Activated CD8-positive, alpha-beta T cell treated with anti-CD3 and anti-CD28 coated beads for 36 hours (primary cell): ENCODE measurements around the gene YBX2. TPM values are rescaled to one million over a fixed set of nuclear protein-coding genes. Genes with fewer than 3 reads are reported as not detected.
A peak's percentile ranks its signal among the peaks of the same experiment; 100 is the strongest.

Source experiments
- ATAC-seq: fragments of 200-7000 bp; cut with Tn5 transposase; one replicate; pipeline ENCODE4 v1.10.0; 2021; ENCODE audit warnings: mild to moderate bottlenecking, moderate library complexity
- CTCF ChIA-PET: fragments of 350-600 bp; sonication (Branson Sonifier 250); formaldehyde crosslinking; loops from one replicate; lab custom pipeline; 2021; ENCODE audit warnings: antibody characterized with exemption; lab: Charles Lee
- POLR2A ChIA-PET: fragments of 350-600 bp; sonication (Branson Sonifier 250); formaldehyde crosslinking; loops from one replicate; lab custom pipeline; 2021; ENCODE audit warnings: antibody characterized with exemption; lab: Charles Lee
- DNase-seq: peaks from one replicate; pipeline ENCODE4 v3.0.0-alpha.2; 2020
- H3K27ac Mint-ChIP-seq: one replicate; pipeline ENCODE4 v1.8.0; 2021; ENCODE audit warnings: mild to moderate bottlenecking, mixed read lengths
- H3K27me3 Mint-ChIP-seq: one replicate; pipeline ENCODE4 v1.8.0; 2021; ENCODE audit warnings: mixed read lengths
- H3K36me3 Mint-ChIP-seq: one replicate; pipeline ENCODE4 v1.8.0; 2021; ENCODE audit warnings: low read depth, mixed read lengths
- H3K4me1 Mint-ChIP-seq: one replicate; pipeline ENCODE4 v1.8.0; 2021; ENCODE audit warnings: low read depth, mixed read lengths
- H3K4me3 Mint-ChIP-seq: one replicate; pipeline ENCODE4 v1.8.0; 2021; ENCODE audit warnings: mild to moderate bottlenecking, moderate library complexity, mixed read lengths
- H3K9me3 Mint-ChIP-seq: one replicate; pipeline ENCODE4 v1.8.0; 2021; ENCODE audit warnings: mixed read lengths
- intact Hi-C: fragments of 100-400 bp; cut with micrococcal nuclease; formaldehyde crosslinking; loops from one replicate; pipeline ENCODE4 v1.10.0; 2022
- total RNA-seq, 2 experiments: library from RNA; stranded (reverse); gene quantifications; one replicate each; pipeline ENCODE4 v1.2.3, GENCODE V29; 2021
- TF ChIP-seq, protein P1 (sequence below): fragments of 200-600 bp; IDR thresholded peaks from one replicate; pipeline ENCODE4 v1.8.0; 2022; ENCODE audit warnings: antibody characterized with exemption, mild to moderate bottlenecking

YBX2 gene
- total RNA-seq, 2 experiments from 2014 or later = 0.56 to 0.83 TPM

DNA sequence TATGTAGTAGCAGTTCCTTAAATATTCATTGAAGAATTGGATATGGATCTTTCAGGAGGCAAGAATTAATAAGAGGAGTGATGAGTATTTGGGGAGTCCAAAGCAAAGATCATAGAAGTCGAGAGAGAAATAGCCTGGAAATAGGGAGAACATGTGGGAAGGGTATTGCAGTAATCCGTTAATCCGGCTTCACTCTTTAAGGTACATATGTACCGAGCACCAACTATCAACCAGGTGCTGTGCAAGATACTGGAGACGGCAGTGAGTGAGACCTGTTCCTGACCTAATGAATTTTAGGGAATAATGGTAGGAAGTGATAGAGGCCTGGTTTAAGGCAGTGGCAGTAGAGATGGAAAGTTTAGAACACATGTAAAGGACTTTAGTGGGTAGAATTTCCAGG lies 41.4 kb downstream of the YBX2 start:
- no peaks in the 10 kb centered on the region for H3K9me3 Mint-ChIP-seq

DNA sequence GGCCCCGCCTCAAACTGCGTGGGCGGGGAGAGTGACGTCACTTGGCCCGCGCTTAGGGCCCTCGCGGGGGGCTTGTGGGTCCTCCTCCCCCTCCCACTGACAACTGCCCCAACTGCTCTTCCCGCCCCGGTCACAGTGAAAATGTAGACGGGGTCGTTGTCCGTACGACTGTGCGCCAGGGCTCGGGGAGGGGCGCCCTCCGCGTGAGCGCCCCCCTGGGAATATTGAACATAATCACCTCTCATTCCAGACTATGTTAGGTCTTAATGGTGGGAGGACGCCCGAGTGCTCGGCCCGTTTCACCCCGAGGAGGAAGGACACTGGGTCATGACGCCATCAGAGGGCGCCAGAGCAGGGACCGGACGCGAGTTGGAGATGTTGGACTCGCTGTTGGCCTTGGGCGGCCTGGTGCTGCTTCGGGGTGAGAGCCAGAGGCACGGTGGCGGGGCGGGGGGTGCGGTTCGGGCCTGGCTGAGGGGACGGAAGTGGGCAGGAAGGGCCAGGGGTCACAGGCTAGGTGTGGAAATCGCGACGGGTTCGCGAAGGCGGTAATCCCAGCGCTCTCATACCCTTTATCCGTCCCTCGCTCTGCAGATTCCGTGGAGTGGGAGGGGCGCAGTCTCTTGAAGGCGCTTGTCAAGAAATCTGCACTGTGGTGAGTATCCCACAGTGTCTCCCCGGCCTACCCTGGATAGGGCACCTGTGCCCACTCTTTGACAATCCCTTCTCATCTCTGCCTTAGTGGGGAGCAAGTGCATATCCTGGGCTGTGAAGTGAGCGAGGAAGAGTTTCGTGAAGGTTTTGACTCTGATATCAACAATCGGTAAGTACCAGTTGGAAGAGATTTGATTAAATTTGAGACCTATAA lies 42.0 kb downstream of the YBX2 start, which contains the start of gene ELP5:
TSS of gene ELP5 (plus strand) at position 40 of the 868 bp plus-strand sequence. CDS start at position 376, 336 bp downstream.
- H3K9me3 Mint-ChIP-seq = no peaks in the 10 kb centered on the region
- ChIA-PET POLR2A (interaction anchor here (1.1 to 5.0 kb wide), 2 partner anchors 12 to 32 kb away, joined by 7 to 67 read pairs; partner anchors contain the start of genes GABARAP and PHF23), CTCF (no interaction called here)
- TF ChIP-seq, protein P1, sequence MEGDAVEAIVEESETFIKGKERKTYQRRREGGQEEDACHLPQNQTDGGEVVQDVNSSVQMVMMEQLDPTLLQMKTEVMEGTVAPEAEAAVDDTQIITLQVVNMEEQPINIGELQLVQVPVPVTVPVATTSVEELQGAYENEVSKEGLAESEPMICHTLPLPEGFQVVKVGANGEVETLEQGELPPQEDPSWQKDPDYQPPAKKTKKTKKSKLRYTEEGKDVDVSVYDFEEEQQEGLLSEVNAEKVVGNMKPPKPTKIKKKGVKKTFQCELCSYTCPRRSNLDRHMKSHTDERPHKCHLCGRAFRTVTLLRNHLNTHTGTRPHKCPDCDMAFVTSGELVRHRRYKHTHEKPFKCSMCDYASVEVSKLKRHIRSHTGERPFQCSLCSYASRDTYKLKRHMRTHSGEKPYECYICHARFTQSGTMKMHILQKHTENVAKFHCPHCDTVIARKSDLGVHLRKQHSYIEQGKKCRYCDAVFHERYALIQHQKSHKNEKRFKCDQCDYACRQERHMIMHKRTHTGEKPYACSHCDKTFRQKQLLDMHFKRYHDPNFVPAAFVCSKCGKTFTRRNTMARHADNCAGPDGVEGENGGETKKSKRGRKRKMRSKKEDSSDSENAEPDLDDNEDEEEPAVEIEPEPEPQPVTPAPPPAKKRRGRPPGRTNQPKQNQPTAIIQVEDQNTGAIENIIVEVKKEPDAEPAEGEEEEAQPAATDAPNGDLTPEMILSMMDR = no peak
- peak; percentile 96 for DNase-seq
- peaks cover 35% of the 10 kb centered on the region for H3K4me1 Mint-ChIP-seq
- peak within 1 kb of the TSS; percentile 91 for H3K4me3 Mint-ChIP-seq
- no peaks in the 10 kb centered on the region for H3K27me3 Mint-ChIP-seq
- H3K36me3 Mint-ChIP-seq = peaks cover 41% of the 10 kb centered on the region
- ATAC-seq = peak; percentile 69
- peak within 1 kb of the TSS; percentile 100 for H3K27ac Mint-ChIP-seq
- intact Hi-C loops = no loop called here

More for the DNA sequence above, 41.4 kb downstream of the YBX2 start:
- Mint-ChIP-seq H3K4me3 (peak overlapping the region; percentile 91), H3K27me3 (no peaks in the 10 kb centered on the region), H3K27ac (peak overlapping the region; percentile 100), H3K4me1 (peaks cover 32% of the 10 kb centered on the region), H3K36me3 (peaks cover 41% of the 10 kb centered on the region)
- TF ChIP-seq, protein P1 = no peak
- POLR2A ChIA-PET = no interaction called here
- CTCF ChIA-PET = no interaction called here
- ATAC-seq (no peak), DNase-seq (no peak)
- intact Hi-C loops = no loop called here

DNA sequence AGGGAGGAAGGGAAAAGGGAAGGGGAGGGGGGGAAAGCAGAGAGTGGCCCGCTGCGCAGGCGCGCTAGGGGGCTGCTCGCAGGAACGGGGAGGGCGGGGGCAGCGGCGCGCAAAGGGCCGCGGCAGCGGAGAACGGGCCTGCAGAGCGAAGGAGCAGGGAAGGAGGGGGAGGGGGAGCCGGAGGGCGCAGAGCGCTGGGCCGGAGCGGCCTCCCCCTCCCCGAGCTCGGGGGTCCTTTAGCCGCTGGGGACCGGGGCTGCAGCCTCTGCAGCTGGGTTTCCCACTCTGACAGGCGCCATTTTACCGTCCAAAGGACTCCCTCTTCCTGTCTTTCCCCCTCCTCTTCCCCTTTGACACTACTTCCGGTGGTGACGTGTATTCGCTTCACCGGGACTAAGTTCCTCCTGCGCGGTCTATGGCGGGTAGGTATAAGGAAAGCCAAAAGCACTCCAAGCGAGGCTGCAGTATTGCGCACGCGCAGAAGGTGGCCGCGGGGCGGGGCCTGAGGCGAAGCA lies 42.7 kb downstream of the YBX2 start, which contains the start of gene CTDNEP1:
TSS of gene CTDNEP1 (minus strand) at position 74 of the 515 bp plus-strand sequence. CDS start 438 bp downstream, outside the sequence.
- ChIA-PET POLR2A (interaction anchor here (0.7 to 5.0 kb wide), 7 partner anchors 8 to 62 kb away, joined by 3 to 67 read pairs (median 5); partner anchors contain the start of genes ACADVL, DLG4, GABARAP and PHF23), CTCF (interaction anchor here (0.9 to 1.2 kb wide), 2 partner anchors 31 to 206 kb away, joined by 3 to 4 read pairs; no protein-coding TSS in a partner anchor)
- H3K9me3 Mint-ChIP-seq = no peaks in the 10 kb centered on the region
- peaks cover 36% of the 10 kb centered on the region for H3K4me1 Mint-ChIP-seq
- DNase-seq = peak; percentile 99
- H3K36me3 Mint-ChIP-seq = peaks cover 39% of the 10 kb centered on the region
- peak within 1 kb of the TSS; percentile 100 for H3K27ac Mint-ChIP-seq
- TF ChIP-seq, protein P1 = no peak
- intact Hi-C loops = no loop called here
- peak; percentile 92 for ATAC-seq
- H3K27me3 Mint-ChIP-seq = no peaks in the 10 kb centered on the region
- peak within 1 kb of the TSS; percentile 91 for H3K4me3 Mint-ChIP-seq

DNA sequence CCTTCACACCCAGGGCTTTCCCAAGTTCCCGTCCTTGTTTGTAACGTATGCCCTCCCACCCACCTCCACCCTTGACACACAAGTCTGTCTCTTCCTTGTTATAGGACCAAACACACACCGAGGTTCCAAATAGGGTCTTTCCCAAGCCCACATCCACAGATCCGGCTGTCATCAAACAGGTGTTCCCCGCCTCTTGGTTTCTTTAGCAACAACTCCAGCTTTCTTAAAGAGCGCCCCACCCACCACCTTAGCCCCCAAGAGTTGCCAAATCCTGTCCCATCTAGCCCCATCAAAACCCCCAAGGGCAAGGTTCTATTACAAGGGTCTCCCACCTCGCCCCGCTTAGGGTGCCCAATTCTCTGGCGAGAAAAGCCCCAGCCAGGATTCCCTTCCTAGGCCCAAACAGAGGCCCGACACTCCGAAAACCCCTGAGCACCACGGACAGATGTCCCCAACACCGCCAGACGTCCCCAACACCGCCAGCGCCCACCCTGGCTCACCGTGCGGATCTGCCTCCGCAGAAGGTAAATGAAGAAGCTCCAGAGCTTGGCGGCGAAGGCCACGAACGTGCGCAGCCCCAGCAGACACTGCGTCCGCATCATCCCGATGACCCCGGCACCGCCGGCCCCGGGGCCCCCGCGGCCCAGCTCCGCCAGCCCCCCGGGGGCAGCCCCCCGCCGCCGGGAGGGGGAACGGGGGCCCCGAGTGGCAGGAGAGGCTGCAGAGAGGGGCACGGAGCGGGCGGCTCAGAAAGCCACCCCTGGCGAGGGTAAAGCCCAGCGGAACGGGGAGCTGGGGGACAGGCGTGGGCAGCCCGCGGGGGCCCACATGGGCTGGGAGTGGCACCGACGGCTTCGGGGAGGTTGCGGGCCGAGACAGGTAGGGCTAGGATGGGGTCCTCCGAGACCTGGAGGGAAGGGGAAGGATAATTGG lies 43.5 kb downstream of the YBX2 start:
- TF ChIP-seq, protein P1 = no peak
- H3K27ac Mint-ChIP-seq = peak overlapping the region; percentile 100
- POLR2A ChIA-PET = interaction anchor here (0.7 to 5.0 kb wide), 8 partner anchors 9 to 63 kb away, joined by 3 to 67 read pairs (median 4); partner anchors contain the start of genes ACADVL, DLG4, GABARAP and PHF23
- peak overlapping the region; percentile 91 for H3K4me3 Mint-ChIP-seq
- intact Hi-C loops = no loop called here
- H3K36me3 Mint-ChIP-seq = peaks cover 39% of the 10 kb centered on the region
- no peaks in the 10 kb centered on the region for H3K9me3 Mint-ChIP-seq
- peaks cover 40% of the 10 kb centered on the region for H3K4me1 Mint-ChIP-seq
- ATAC-seq (no peak), DNase-seq (peak; percentile 45)
- no peaks in the 10 kb centered on the region for H3K27me3 Mint-ChIP-seq
- CTCF ChIA-PET = interaction anchor here (0.9 to 1.2 kb wide), 3 partner anchors 9 to 205 kb away, joined by 3 to 4 read pairs (median 4); no protein-coding TSS in a partner anchor
